Fibroblast of lung (primary cell): ENCODE results near the gene ZNRD2.

ENCODE experiments used
- CTCF ChIP-seq, 2 donors: IDR thresholded peaks in 1 of 2; conservative IDR thresholded peaks in 1 of 2; 1 replicate in 1 of 2; 2 replicates in 1 of 2; pipeline ENCODE4 v1.5.1; 2011 to 2012; ENCODE audit warnings: low read length in 2 of 2, control low read depth in 1 of 2, inconsistent platforms in 1 of 2, low read depth in 1 of 2, mild to moderate bottlenecking in 1 of 2
- EZH2 ChIP-seq: IDR thresholded peaks from 2 replicates; pipeline ENCODE4 v1.5.1; 2012; ENCODE audit warnings: low read length, control low read depth, mild to moderate bottlenecking; ENCODE audit errors: missing control alignments

DNA sequence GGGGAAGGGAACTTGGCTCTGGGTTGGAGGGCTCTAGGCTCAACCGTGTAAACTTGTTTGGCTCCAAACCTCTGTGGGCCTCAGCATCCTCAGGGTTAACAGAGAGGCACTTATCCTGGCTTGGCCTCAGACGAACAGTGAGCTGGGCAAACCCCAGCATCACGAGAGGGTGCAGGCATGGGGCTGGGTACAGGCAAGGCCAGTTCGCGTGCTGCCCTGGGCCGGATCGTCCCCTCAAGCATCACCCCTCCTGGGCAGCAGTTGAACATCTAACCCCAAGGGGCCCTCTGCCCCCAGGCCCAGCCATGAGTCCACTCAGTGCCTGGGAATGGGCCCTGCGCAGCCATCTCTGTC, 7.5 kb downstream of the ZNRD2 start:
- TF ChIP-seq EZH2 (no peak), CTCF (conservative IDR thresholded peaks at IDR 0.05 in 1 of 2, IDR thresholded peaks at IDR 0.05 in 1 of 2; ENCODE audit: low read depth in 1 of 2, low read length in 2 of 2) (no peak)
